Lung (tissue), 12 donors: Measurements from ENCODE around the gene HOXA6. TPM values are rescaled to one million over a fixed set of nuclear protein-coding genes. Genes with fewer than 3 reads are reported as not detected.
A peak's percentile ranks its signal among the peaks of the same experiment; 100 is the strongest.

ENCODE experiments used
- ATAC-seq: fragments of 200-7000 bp; cut with Tn5 transposase; one replicate; pipeline ENCODE4 v1.9.1; 2020; ENCODE audit warnings: moderate number of reproducible peaks; ENCODE audit not compliant: insufficient read depth, low FRiP score
- DNase-seq, 3 donors: peaks; one replicate each; pipeline ENCODE4 v3.0.0-alpha.2; 2013 to 2017
- H3K27ac ChIP-seq, 2 donors: one replicate each; pipeline ENCODE4 v1.5.1; 2013; ENCODE audit warnings: mild to moderate bottlenecking in 2 of 2, moderate library complexity in 2 of 2, control low read depth in 1 of 2, inconsistent platforms in 1 of 2, low read depth in 1 of 2, low read length in 1 of 2
- H3K27me3 ChIP-seq, 3 donors: one replicate each; pipeline ENCODE4 v1.5.1; 2013; ENCODE audit warnings: low read length in 2 of 3; ENCODE audit not compliant: control insufficient read depth in 3 of 3, insufficient read depth in 3 of 3
- H3K36me3 ChIP-seq, 4 donors: one replicate each; pipeline ENCODE4 v1.5.1; 2013; ENCODE audit warnings: low read length in 4 of 4, mild to moderate bottlenecking in 1 of 4, moderate library complexity in 1 of 4; ENCODE audit not compliant: control insufficient read depth in 4 of 4, insufficient read depth in 4 of 4
- H3K4me1 ChIP-seq, 5 donors: one replicate each; pipeline ENCODE4 v1.5.1; 2013; ENCODE audit warnings: low read length in 5 of 5, mild to moderate bottlenecking in 2 of 5, moderate library complexity in 1 of 5; ENCODE audit not compliant: control insufficient read depth in 5 of 5, insufficient read depth in 5 of 5
- H3K4me3 ChIP-seq: one replicate; pipeline ENCODE4 v1.5.1; 2013; ENCODE audit warnings: mild to moderate bottlenecking, control low read depth, moderate library complexity
- H3K9ac ChIP-seq, 2 donors: one replicate each; pipeline ENCODE4 v1.5.1; 2013; ENCODE audit warnings: low read length in 2 of 2, control low read depth in 1 of 2; ENCODE audit not compliant: insufficient read depth in 1 of 2
- H3K9me3 ChIP-seq, 4 donors: one replicate each; pipeline ENCODE4 v1.5.1; 2013; ENCODE audit warnings: low read length in 3 of 4, mild to moderate bottlenecking in 1 of 4, moderate library complexity in 1 of 4; ENCODE audit not compliant: control insufficient read depth in 4 of 4, insufficient read depth in 3 of 4
- CTCF ChIP-seq: IDR thresholded peaks from 2 replicates; pipeline ENCODE4 v1.5.1; 2012; ENCODE audit warnings: mild to moderate bottlenecking; ENCODE audit errors: control extremely low read depth, extremely low read depth
- WGBS, 2 donors: extraction: QIAGEN DNeasy Blood & Tissue Kit; methylation state at CpG; one replicate each; pipeline ENCODE4 v1.1.7; 2013; 5-methylcytosine and 5-hydroxymethylcytosine counted together
- polyA plus RNA-seq, 2 donors: library from polyadenylated mRNA; stranded (reverse); fragments of 200-250 nt; gene quantifications; one replicate each; pipeline ENCODE4 v1.2.1, GENCODE V29; 2013
- total RNA-seq, 2 donors: library from RNA; depleted of rRNA in 1 of 2; stranded (reverse); fragments of >200 nt in 1 of 2; gene quantifications; one replicate each; pipeline ENCODE4 v1.2.1, GENCODE V29; 2014 to 2021
- donor health status: control.
- donor health status: control.
- donor health status: Bipolar disorder and iron deficiency.
- donor health status: healthy.
- donor health status: DM: yes; HTN: yes; CAD: no.

Gene HOXA6
- total and polyA plus RNA-seq, 4 donors = 0.49 to 7.7 (median 2.8) TPM

GRCh38 chr7:27175626-27176523, 28.3 kb upstream of the HOXA6 start:
- Histone ChIP-seq H3K27me3 (peaks cover 23 to 92% (median 78%) of the 10 kb centered on the region in 3 donors), H3K27ac (no peak overlapping the region), H3K9me3 (peaks cover 0 to 20% (median 0%) of the 10 kb centered on the region in 4 donors), H3K4me3 (no peak overlapping the region), H3K4me1 (peaks cover 0 to 25% (median 8%) of the 10 kb centered on the region in 5 donors), H3K9ac (no peak overlapping the region), H3K36me3 (no peaks in the 10 kb centered on the region)
- ATAC-seq = no peak
- peak in 1 of 3 donors; percentile 12 for DNase-seq
- WGBS, 2 donors = 64 to 75% methylated on average over 40 of the region's 40 CpGs
- no peak for TF ChIP-seq CTCF

- DNase-seq (peak in 1 of 3 donors; percentile 13), ATAC-seq (no peak)
- no peaks in the 10 kb centered on the region for H3K36me3 ChIP-seq
- H3K27me3 ChIP-seq = peaks cover 27 to 92% (median 79%) of the 10 kb centered on the region in 3 donors
- H3K9me3 ChIP-seq = peaks cover 0 to 20% (median 0%) of the 10 kb centered on the region in 4 donors
- no peak for TF ChIP-seq CTCF
- H3K4me3 ChIP-seq = no peak overlapping the region
- H3K27ac ChIP-seq = no peak overlapping the region
- no peak overlapping the region for H3K9ac ChIP-seq
- peaks cover 0 to 25% (median 7%) of the 10 kb centered on the region in 5 donors for H3K4me1 ChIP-seq
- 60 to 80% methylated on average over 12 of the region's 12 CpGs for WGBS, 2 donors
Observed at GRCh38 chr7:27174874-27175625, 27.5 kb upstream of the HOXA6 start.

DNA sequence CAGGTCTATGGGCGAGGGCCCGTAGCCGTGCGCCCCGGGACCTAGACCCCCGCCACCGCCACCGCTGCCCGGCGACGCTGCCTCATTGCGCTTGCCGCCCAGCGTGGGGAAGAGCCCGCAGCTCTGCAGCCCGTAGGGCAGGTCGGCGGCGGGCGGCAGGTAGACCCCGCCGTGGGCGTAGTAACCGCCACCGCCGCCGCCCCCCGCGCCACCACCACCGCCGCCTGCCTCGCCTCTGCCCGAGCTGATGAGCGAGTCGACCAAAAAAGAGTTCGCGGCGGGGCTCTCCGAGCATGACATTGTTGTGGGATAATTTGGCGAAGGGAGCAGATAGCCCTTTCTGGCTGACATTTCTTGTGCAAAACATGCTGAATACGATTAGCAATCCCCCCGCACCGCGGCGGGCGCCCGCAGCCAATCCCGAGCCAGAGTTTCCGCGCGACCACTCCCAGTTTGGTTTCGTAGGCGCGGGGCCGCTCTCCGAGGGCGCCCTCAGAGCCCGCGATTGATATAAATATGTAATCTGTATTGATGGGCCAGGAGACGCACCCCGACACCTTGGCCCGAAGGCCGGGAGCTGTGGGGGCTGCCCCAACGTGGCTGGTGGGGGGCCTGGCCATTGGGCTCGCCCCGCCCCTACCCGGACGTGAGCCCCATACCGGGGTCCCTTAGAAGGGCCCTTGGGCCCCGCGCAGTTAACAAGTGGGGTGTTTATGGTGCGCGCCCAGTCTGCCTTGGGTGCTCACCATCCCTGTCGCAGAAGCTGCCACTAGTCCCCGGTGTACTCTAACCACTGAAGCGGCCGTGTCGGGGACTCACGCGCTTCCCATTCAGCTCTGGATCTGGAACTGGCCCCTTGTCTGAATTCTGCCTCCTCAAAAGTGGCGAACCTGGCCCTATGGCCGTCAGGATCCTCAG, 26.6 kb upstream of the HOXA6 start, which contains the start of gene HOXA10:
TSS of gene HOXA10 (minus strand) at position 365 of the 918 bp plus-strand sequence. CDS start at position 351, 14 bp downstream.
- Histone ChIP-seq H3K4me1 (peaks cover 0 to 24% (median 7%) of the 10 kb centered on the region in 5 donors), H3K9ac (no peak within 1 kb of the TSS), H3K36me3 (no peaks in the 10 kb centered on the region), H3K4me3 (peak within 1 kb of the TSS; percentile 38), H3K27me3 (peaks cover 29 to 91% (median 79%) of the 10 kb centered on the region in 3 donors), H3K9me3 (peaks cover 0 to 17% (median 0%) of the 10 kb centered on the region in 4 donors), H3K27ac (no peak within 1 kb of the TSS)
- WGBS, 2 donors = 4 to 8% methylated on average over 74 to 82 of the region's 82 CpGs
- no peak for ATAC-seq
- DNase-seq = peak in 1 of 3 donors; percentile 19
- TF ChIP-seq CTCF = no peak
